GM10266 (cell line): ENCODE data around the gene SCAPER.

Experiments
- DNase-seq: peaks from one replicate; pipeline ENCODE4 v3.0.0; 2012; ENCODE audit errors: extremely low spot score
- CTCF ChIP-seq: IDR thresholded peaks from 2 replicates; pipeline ENCODE4 v1.5.1; 2012; ENCODE audit warnings: mild to moderate bottlenecking, low read depth; ENCODE audit not compliant: control insufficient read depth, insufficient read depth; ENCODE audit errors: missing control alignments

SCAPER gene

GRCh38 chr15:76426941-76427340 lies 478.2 kb downstream of the SCAPER start:
- DNase-seq, result no peak
- no peak for TF ChIP-seq CTCF

GRCh38 chr15:76418352-76419140 lies 486.6 kb downstream of the SCAPER start:
- TF ChIP-seq CTCF, result no peak
- DNase-seq, result no peak

DNA sequence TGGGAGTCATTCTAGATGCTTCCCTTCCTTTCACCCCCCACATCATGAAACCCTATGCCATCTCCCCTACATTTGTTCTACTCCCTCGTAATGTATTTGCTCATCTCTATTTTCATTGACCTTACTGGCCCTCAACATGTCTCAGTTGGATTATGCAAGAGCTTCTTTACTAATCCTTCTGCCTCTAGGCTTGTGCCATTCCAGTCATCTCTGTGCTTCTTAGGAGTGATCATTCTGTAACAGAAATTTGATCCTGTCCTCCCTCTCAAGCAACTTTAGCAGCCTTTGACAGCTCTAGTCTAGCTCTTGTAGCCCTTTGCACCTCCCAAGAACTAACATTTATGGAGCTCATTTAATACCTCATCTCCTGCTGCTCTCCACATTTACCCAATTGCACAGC lies 503.9 kb downstream of the SCAPER start:
- TF ChIP-seq CTCF, result no peak
- DNase-seq, result no peak

DNA sequence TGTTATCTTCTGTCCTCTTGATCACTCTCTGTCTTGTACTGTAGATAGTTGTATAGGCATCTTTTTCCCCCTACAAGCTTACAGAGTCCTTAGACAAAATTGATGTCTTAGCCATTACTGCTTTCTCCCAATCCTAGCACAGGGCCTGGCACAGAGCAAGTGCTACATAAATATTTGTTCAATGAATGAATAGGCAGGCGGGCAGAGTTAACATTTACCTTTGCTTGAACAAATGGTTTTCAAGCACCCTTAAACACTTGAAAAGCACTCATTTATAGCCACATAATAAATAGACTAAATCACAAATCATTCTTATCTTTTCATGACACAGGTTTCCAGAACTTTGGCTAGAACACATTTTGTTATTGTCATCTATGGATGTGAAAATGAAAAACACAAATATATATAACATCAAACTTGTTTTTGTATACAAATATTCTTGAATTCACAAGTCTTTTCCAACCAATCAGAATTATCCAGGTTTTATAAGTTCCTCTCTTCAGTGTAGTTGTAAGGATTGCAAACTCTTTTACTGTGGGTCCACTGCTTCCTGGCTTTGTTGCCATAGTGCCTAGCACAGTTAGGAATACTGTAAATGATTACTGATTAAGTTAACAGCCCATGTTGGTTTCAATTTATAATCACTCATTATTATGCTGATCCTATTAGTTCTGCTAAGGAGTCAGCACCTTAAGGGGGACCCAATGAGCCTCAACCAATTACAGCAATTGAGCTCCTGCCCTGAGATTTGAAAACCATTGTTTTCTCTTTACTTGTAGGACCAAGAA lies 506.6 kb downstream of the SCAPER start:
- no peak for TF ChIP-seq CTCF
- DNase-seq, result no peak

GRCh38 chr15:76393614-76394013 lies 511.5 kb downstream of the SCAPER start:
- no peak for TF ChIP-seq CTCF
- DNase-seq, result no peak

DNA sequence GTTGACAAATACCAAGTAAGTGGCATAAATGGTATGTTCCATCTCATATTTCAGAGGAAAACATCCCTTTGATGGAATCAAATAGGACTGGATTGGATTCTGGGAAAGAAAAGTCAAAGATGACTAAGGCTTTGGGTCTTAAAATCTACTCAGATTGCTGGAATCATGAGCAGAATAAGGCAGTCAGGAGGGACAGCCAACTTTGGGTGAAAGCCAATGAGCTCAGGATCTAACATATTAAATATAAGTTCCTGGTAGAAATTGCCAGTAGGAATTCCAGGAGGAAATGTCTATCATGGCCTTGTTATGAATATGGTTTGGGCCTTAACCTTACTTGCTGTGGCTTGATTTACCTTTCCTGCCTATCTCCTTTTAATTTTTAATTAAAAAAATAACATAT lies 513.3 kb downstream of the SCAPER start:
- TF ChIP-seq CTCF, result no peak
- no peak for DNase-seq

- no peak for DNase-seq
- no peak for TF ChIP-seq CTCF
These were observed 513.8 kb downstream of the SCAPER start for GRCh38 chr15:76391309-76391708.
